ENCODE results near the gene BACH2.

The BACH2 gene

DNA sequence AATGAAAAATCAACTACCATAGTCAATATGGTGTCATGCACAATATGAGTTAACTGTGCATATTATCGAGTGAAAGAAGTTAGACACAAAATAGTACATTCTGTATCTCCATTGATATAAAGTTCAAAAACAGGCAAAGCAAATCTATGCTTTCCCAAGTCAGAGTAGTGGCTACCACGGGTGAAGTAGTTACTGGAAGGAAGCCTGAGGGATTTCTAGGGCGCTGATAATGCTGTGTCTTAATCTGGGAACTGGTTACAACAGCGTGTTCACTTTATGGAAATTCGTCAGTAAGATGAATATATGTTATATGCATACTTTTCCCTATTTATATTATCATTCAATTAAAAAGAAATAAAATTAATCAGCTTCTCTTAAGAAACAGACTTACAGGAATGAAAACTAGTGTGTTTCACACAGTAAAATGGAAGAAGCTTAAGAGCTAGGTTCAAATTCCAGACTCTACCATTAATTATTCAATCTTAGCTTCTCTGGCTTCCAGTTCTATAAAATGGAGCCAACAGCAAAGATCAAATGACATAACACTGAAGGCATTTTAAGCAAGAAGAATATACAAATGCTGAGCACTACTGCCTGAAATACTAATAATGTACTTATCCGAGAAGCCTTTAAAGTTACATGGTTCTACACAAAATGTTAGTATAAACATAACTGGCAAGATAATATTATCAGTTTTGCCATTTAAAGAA is 19.2 kb downstream of the BACH2 start:
- no peak for DNase-seq

- DNase-seq = no peak
Observed at GRCh38 chr6:90274451-90275030, 22.1 kb downstream of the BACH2 start.

DNA sequence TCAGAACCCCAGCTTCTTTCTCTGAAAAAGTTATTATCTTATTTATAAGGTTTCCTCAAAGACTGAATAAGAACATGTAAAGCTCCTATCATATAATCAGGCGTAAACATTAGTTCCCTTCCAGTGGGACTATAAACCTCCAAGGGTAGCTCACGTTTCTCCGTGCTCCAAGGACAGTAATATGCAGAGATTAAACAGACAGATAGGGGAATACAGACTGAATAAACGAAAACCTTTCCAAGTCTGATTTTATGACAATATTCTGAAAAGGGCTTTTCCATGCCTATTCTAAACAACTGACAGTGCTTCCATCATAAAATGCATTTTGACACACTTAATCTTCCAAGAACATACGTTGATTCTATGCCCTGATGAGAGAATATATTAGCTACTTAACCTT is 22.8 kb downstream of the BACH2 start:
- no peak for DNase-seq

- DNase-seq = no peak
Observed at GRCh38 chr6:90272895-90273294, 23.7 kb downstream of the BACH2 start.

- no peak for DNase-seq
Observed at GRCh38 chr6:90271831-90272230, 24.8 kb downstream of the BACH2 start.

GRCh38 chr6:90269334-90269733 is 27.3 kb downstream of the BACH2 start:
- DNase-seq = no peak

- DNase-seq = no peak
Observed at GRCh38 chr6:90268178-90268577, 28.5 kb downstream of the BACH2 start.

- DNase-seq = no peak
Observed at GRCh38 chr6:90266905-90267621, 29.6 kb downstream of the BACH2 start.

GRCh38 chr6:90264561-90264960 is 32.1 kb downstream of the BACH2 start:
- DNase-seq = no peak

DNA sequence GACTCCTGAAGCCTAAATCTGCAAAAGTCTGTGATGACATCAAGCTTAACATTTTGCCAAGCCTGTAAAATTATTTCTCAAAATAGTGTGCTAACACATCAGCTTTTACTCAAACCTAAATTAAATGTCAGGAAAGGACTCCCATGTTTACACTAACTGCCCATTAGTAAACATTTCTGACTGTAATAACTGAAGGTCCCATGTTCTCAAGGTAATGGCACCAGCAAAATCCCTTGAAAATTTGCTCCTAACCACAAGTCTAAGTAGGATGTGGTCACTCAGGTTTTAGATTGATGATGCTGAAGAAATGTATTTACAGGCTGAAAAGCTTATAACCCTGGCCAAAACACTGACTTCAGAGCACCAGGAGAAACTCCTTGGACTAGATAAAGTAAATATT is 33.0 kb downstream of the BACH2 start:
- no peak for DNase-seq

DNA sequence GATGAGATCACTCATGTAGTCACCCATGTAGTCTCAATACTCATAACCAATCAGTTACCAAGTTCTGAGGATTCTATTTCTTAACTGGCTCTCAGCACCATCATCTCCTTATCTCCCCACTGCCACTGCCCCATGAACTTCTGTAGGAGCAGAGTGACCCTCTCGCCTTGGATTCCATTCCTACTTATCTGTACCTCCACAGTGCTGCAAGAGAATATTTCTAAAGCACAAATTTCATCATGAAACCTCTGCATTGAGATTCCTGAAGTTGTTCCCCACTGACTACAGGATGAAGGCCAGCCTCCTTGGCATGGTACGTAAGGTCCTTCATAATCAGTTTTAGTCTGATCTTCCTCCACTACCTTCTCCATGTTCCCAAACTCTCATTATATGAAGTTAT is 34.8 kb downstream of the BACH2 start:
- no peak for DNase-seq

GRCh38 chr6:90257486-90257738 is 39.2 kb downstream of the BACH2 start:
- DNase-seq = no peak

- DNase-seq = no peak
Observed at GRCh38 chr6:90256698-90257485, 39.8 kb downstream of the BACH2 start.

GRCh38 chr6:90253631-90254030 is 43.0 kb downstream of the BACH2 start:
- DNase-seq = no peak

GRCh38 chr6:90251295-90251992 is 45.2 kb downstream of the BACH2 start:
- DNase-seq = no peak

DNA sequence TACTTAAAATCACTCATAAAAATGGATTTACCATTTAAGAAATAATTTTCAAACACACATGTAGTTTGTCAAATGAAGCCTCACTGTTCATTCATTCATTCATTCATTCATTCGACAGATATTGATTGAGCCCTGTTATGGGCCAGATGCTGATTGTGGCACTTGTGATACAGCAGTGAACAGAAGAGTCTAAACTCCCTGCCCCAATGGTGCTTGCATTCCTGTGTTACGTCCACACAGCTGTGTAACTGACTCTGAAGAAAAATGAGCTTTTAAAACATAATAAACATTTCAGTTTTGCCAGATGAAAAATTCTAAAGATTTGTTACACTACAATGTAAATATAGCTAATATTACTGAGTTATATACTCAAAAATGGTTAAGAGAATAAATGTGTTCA is 46.2 kb downstream of the BACH2 start:
- no peak for DNase-seq

GRCh38 chr6:90249458-90249857 is 47.2 kb downstream of the BACH2 start:
- no peak for DNase-seq

DNA sequence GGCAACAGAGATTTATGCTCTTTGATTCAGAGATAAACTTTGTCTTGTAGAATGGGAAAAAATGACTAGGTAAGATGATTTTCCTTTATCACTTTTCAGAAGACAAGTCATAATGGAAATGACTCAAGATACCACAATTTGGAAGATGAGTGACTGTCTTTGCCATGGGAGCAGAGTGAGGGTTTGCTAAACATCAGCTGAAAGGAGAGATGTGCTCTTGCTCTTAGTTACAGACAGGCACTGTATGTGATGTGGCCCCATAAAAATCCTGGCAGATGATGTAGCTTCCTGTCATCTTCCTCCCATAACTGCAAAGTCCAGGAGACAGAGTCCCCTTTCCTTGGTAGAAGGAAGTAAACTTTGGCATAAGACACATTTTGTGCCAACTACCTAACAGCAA is 47.6 kb downstream of the BACH2 start:
- no peak for DNase-seq

DNA sequence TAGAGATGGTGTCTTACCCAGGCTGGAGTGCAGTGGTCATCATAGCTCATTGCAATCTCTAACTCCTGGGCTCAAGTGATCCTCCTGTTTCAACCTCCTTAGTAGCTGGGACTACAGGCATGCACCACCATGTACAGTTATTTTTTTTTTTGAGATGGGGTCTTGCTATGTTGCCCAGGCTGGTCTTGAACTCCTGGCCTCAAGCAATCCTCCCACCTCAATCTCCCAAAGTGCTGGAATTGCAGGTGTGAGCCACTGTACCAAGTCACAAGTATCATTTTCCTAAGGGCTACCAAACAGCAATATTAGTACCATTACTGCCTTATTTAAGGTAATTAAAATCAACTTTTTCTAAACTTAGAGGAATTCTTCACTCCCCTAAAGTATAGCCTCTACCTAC is 49.4 kb downstream of the BACH2 start:
- no peak for DNase-seq

DNA sequence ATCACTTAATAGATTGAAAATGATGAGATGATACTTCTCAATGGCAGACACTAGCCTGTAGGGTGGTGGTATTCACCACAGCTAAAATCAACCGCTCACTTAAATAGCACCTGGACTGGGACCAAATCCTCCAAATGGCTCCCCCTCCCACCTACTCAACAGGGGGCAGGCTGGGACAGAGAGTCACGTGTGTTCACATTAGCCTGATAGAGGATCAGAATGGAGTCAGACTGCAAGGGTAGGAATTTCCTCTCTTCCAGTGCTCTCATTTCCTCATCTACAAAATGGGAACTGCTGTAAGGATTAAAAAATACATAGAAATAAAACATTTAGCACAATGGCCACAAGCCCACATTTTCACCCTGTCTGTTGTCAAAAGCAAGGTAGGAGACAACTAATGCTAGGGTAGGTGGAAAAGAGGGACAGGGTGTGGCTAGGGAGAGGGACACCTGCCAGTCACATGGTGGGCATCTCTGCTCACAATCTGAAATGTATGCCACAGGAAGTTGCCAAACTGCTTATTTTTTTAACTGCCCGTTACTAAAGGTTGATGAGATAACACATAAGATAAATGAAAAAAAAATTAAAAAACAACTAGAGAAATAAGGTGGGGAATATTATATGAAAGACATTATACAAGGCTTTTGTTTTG is 55.3 kb downstream of the BACH2 start:
- no peak for DNase-seq

DNA sequence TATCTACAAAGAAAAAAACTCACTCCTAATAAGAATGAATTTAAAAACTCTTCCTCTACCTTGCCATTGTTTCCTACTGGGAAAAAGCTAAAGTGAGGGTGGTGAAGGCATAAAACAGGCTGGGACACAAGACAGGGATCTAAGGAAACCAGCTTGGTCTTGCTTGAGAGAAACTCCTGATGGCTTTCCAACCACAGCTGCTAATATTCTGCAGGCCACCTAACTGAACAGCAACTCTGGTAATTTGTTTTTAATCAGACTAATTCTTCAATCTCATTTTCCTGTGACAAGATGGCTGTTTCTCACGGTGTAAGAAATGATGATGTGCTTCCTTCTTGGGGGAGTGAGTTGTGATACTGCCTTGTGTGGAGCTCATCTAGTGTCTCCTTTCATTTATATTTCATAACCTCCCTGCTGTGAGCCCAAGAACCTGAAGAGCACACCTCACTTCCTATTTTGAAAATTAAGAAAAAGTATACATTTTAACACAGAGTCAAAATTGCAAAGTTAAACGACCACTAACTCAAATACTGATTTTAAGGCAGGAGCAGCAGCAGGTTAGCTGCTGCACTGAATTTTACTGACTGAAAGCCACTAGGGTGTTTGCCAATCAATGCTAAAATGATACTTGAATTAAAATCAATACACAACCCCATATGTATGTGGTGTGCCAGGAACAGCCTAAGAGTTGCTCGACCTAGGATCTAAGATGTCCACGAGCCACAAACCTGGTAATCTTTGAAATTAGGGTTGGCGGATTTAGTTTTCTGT is 58.0 kb downstream of the BACH2 start:
- DNase-seq = no peak

Data from SW 1271 (cell line).